ENCODE measurements around the gene CAMK2A. TPM values are rescaled to one million over a fixed set of nuclear protein-coding genes. Genes with fewer than 3 reads are reported as not detected.

CAMK2A gene
- total RNA-seq: not detected in 2 replicates

GRCh38 chr5:150289551-150290390 lies at the start of gene CAMK2A:
Gene CAMK2A, minus strand, starts transcription at chr5:150289773. Its CDS starts 148 bp downstream, at chr5:150289625.
- no peak for TF ChIP-seq CTCF (conservative IDR thresholded peaks at IDR 0.05; ENCODE audit: low read depth, low read length)
- H3K4me3 ChIP-seq (ENCODE audit: low read depth, low read length): no peak within 1 kb of the TSS
- no peak for DNase-seq (ENCODE audit: low read depth)

GRCh38 chr5:150339165-150339564 lies 49.6 kb upstream of the CAMK2A start:
- DNase-seq (ENCODE audit: low read depth): no peak
- TF ChIP-seq CTCF (conservative IDR thresholded peaks at IDR 0.05; ENCODE audit: low read depth, low read length): no peak
- no peak overlapping the region for H3K4me3 ChIP-seq (ENCODE audit: low read depth, low read length)

- no peak for TF ChIP-seq CTCF (conservative IDR thresholded peaks at IDR 0.05; ENCODE audit: low read depth, low read length)
- no peak overlapping the region for H3K4me3 ChIP-seq (ENCODE audit: low read depth, low read length)
- no peak for DNase-seq (ENCODE audit: low read depth)
These were observed 49.0 kb upstream of the CAMK2A start for GRCh38 chr5:150338546-150338945.

GRCh38 chr5:150335778-150336177 lies 46.2 kb upstream of the CAMK2A start:
- DNase-seq (ENCODE audit: low read depth): no peak
- no peak overlapping the region for H3K4me3 ChIP-seq (ENCODE audit: low read depth, low read length)
- TF ChIP-seq CTCF (conservative IDR thresholded peaks at IDR 0.05; ENCODE audit: low read depth, low read length): no peak

- H3K4me3 ChIP-seq (ENCODE audit: low read depth, low read length): no peak overlapping the region
- TF ChIP-seq CTCF (conservative IDR thresholded peaks at IDR 0.05; ENCODE audit: low read depth, low read length): no peak
- DNase-seq (ENCODE audit: low read depth): no peak
These were observed 43.8 kb upstream of the CAMK2A start for GRCh38 chr5:150333400-150333799.

GRCh38 chr5:150329881-150330876 lies 40.6 kb upstream of the CAMK2A start:
- H3K4me3 ChIP-seq (ENCODE audit: low read depth, low read length): no peak overlapping the region
- DNase-seq (ENCODE audit: low read depth): no peak
- no peak for TF ChIP-seq CTCF (conservative IDR thresholded peaks at IDR 0.05; ENCODE audit: low read depth, low read length)

All from epithelial cell of proximal tubule (primary cell).